Right ventricle myocardium inferior (tissue), 1 donor: ENCODE results near the gene SLC25A5. TPM values are rescaled to one million over a fixed set of nuclear protein-coding genes. Genes with fewer than 3 reads are reported as not detected.
"Not testable (repeated sequence)": the region's sequence is repeated elsewhere in the genome, so short reads cannot be mapped to it uniquely, and the experiment has no call there.

Experiments
- ATAC-seq: fragments of 200-7000 bp; cut with Tn5 transposase; one replicate; pipeline ENCODE4 v1.9.1; 2020; ENCODE audit warnings: mild to moderate bottlenecking, moderate library complexity
- DNase-seq: peaks from one replicate; pipeline ENCODE4 v3.0.0; 2021; ENCODE audit errors: missing footprints
- intact Hi-C: fragments of 100-400 bp; cut with DNase I; formaldehyde crosslinking; loops from one replicate; pipeline ENCODE4 v1.11.0; 2022
- total RNA-seq: library from RNA; stranded (reverse); fragmentation: NEBNext Ultra II Directional; extraction: Animal tissue kit (Norgen Biotek cat#: 25700); gene quantifications from one replicate; pipeline ENCODE4 v1.2.1, GENCODE V29; 2021
- donor health status: DM: no; HTN: yes; CAD: no; lungs with severe emphysema.

The SLC25A5 gene
- total RNA-seq, 1 donor from 2014 or later: 168 TPM

DNA sequence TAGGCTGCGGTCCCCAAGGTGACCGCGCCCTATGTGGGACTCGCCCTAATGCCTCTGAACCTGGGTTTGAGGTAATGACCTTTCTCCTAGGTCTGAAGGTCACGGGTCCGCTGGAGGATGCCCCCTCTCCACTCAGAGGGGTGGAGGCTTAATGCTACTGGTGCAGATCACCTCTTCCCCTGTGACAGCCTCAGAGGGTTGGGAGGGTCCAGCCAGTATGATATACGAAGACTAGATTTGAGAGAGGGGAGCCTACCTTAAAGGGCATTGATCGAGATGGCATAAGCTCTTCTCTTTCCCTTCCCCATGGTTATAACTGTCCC lies 1.0 kb downstream of the SLC25A5 start:
- intact Hi-C loops: loop anchor here (5.0 kb wide), 3 partner anchors 42 to 232 kb away; partner anchors contain the start of gene PGRMC1
- DNase-seq: no peak
- ATAC-seq: no peak

DNA sequence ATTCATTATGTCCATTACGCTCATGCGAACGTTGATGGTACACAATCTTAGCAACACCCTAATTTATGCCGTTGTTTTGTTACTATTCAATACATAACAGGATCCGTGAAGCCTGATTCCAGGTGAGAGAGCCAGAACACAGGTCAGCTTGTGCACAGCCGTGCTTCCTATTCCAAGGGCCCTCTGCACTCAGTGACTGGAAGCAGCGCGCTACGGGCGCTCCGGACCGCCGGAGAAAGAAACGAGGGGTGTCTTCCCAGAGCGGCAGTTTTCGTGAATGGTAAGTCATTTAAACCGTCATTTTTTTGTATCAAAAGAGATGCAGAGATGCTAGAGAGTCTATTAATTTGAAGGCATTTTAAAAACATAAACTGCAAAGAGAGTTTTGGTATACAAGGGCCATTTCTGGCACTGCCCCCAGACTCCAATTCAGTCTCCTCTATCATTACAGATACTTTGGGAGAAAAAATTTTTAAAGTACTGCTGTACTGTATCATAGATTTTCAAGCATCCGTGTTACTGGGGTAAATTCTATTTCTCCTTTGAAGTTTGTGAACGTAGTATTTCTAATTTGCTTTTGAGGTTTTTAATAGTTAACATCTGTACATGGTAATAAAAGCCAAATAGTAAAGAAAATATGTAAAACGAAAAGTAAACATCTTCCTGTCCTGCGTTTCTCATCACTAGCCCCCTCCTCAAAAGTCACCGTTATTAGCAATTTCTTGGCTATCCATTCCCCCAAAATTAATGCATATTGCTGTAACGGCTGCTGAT lies 6.6 kb downstream of the SLC25A5 start:
- no peak for ATAC-seq
- intact Hi-C loops: no loop called here
- DNase-seq: no peak

- DNase-seq: no peak
- no peak for ATAC-seq
- intact Hi-C loops: no loop called here
These were observed 7.3 kb downstream of the SLC25A5 start for GRCh38 chrX:119475389-119476101.

- DNase-seq (no peak), ATAC-seq (peak; percentile 50)
- intact Hi-C loops: no loop called here
These were observed 9.6 kb downstream of the SLC25A5 start for GRCh38 chrX:119477812-119478232.

- ATAC-seq (no peak), DNase-seq (no peak)
- intact Hi-C loops: no loop called here
These were observed 10.3 kb downstream of the SLC25A5 start for GRCh38 chrX:119478504-119478903.

- no peak for ATAC-seq
- no peak for DNase-seq
- intact Hi-C loops: no loop called here
These were observed 11.6 kb downstream of the SLC25A5 start for GRCh38 chrX:119479845-119480244.

DNA sequence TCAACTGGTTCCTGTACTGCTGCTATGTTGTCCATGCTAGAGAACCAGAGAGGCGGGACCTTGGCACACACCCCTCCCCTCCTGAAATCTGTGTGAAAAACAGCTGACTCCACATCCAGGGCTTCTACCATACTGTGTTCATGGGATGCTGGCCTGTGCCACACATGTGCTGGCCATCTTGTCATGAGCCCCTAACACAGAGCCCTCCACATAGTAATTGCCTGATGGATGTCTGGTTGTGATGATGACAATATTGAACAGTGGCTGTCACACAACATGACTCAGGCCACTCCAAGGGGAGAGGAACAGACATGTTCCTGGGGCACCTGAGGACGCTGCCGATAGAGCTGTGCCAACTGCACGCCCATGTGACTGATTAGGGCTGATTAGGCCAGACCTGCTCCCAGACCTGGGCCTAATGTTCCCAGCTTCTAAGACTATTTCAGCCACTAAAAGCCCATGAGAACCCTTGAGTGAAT lies 13.1 kb downstream of the SLC25A5 start:
- intact Hi-C loops: no loop called here
- peak; percentile 74 for ATAC-seq
- DNase-seq: peak; percentile 42

- ATAC-seq (peak; percentile 4), DNase-seq (no peak)
- intact Hi-C loops: no loop called here
These were observed 13.8 kb downstream of the SLC25A5 start for GRCh38 chrX:119482041-119482440.

DNA sequence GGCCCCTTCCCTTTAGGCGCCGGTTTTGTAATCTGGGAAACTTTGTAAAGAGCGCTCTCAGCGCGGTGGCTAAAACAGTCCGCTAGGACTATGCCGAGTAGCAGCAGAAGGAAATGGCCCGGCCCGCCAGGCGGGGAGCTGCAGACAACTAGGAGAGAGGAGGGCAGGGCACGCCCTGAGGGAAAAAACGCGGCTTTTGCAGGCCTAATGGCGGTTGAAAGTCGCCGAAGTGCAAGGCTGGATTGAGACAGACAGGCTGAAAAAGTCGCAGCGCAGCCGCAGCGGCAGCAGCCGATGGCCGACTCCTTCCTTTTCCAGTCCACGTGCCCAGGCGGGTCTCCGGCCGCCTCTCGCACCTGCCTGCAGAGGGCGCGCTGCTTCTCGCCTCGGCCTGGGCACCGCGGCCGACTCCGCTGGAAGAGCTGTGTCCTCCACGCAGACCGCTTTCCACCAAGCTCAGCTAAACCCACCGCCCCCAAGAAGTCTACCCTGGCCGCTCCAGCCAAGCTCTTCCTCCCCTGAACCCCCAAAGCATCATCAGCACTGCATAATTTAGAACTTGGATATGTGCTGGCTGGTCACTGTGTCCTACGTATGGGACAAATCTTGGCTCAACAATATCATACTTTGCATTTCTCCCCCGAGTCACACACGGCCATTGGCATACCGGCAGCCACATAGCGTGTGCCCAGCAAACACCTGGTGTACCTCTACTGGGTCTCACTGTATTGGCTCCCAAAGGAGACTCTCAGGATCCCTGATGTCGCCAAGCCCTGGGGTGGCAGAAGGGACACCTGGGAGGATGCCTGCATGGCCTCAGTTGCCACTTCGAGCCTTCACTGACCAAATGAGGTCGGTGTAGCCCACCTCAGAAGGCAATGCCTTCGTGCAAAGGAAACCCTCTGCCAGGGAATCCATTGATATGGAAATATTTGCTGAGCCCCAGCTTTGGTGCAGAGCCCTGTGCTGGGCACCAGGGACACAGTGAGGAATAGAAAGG lies 14.5 kb downstream of the SLC25A5 start:
- intact Hi-C loops: no loop called here
- ATAC-seq: peak; percentile 78
- peak; percentile 85 for DNase-seq

DNA sequence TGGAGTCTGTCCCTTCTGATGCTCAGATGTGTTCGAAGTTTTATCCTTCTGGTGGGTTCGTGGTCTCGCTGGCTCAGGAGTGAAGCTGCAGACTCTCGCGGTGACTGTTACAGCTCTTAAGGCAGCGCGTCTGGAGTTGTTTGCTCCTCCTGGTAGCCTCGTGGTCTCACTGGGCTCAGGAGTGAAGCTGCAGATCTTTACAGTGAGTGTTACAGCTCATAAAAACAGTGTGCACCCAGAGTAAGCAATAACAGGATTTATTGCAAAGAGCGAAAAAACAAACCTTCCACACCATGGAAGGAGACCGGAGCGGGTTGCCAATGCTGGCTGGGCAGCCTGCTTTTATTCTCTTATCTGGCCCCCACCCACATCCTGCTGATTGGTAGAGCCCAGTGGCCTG lies 18.5 kb downstream of the SLC25A5 start:
- ATAC-seq: no peak
- no peak for DNase-seq
- intact Hi-C loops: no loop called here

DNA sequence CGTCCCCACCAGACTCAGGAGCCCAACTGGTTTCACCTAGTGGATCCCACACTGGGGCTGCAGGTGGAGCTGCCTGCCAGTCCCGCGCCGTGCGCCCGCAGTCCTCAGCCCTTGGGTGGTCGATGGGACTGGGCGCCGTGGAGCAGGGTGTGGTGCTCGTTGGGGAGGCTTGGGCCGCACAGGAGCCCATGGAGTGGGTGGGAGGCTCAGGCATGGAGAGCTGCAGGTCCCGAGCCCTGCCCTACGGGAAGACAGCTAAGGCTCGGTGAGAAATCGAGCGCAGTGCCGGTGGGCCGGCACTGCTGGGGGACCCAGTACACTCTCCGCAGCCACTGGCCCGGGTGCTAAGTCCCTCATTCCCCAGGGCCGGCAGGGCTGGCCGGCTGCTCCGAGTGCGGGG lies 19.5 kb downstream of the SLC25A5 start:
- intact Hi-C loops: loop anchor here (2.0 kb wide), 1 partner anchor 25 kb away; no protein-coding TSS in a partner anchor
- ATAC-seq, DNase-seq: not testable (repeated sequence)

- peak; percentile 35 for DNase-seq
- intact Hi-C loops: loop anchor here (2.0 kb wide), 1 partner anchor 24 kb away; no protein-coding TSS in a partner anchor
- no peak for ATAC-seq
These were observed 20.5 kb downstream of the SLC25A5 start for GRCh38 chrX:119488749-119489148.

DNA sequence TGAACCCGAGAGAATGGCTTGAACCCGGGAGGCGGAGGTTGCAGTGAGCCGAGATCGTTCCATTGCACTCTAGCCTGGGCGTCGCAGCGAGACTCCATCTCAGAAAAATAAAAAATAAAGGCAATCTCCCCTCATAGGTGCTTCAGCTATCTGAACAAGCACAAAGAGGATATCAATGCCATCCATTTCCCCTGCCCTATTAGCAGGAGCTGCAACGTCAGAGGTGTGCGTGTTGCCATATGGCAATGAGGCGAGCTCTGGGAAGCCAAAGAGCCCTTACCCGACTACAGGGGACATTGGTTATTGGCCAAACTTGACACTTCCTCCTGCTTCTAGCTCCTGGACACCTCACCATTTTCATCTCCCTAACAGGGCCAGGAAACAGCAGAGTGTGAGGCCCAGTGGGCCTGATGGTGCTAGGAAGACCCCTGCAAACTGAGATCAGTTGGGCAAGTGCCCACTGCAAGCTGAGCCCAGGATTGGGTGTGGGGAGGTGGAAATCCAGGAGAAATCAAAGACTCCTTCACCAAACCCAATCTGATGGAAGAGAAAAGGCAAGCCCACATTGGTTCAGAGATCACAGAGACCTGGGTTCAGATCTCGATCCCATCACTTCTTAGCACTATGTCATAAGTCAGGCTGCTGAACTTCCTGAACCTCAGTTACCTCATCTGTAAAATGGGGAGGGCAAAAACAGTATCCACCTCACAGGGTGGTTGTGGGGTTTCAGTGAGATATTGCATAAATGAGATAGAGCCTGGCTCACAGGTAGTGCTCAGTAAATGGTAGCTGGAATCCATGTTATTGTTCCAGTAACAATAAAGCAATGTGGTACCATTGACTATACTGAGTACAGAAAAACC lies 21.2 kb downstream of the SLC25A5 start:
- DNase-seq: no peak
- intact Hi-C loops: loop anchor here (2.0 kb wide), 1 partner anchor 23 kb away; no protein-coding TSS in a partner anchor
- no peak for ATAC-seq

DNA sequence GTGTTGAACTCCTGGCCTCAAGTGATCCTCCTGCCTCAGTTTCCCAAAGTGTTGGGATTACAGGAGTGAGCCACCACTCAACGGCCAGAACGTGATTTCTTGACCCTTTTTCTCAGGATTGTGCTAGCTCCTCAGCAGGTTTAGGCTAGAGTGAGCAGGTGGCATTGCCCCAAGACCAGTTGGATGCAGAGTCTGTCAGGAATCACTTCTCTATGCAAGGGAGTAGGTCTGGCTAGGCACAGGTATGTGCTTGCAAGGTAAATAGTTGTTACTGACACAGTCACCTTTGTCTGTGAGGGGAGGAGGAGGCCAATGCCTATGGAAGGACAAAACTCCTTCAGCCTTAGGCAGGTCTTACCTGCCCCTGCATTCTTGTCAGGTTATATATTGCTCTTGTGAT lies 24.2 kb downstream of the SLC25A5 start:
- ATAC-seq (no peak), DNase-seq (no peak)
- intact Hi-C loops: no loop called here

DNA sequence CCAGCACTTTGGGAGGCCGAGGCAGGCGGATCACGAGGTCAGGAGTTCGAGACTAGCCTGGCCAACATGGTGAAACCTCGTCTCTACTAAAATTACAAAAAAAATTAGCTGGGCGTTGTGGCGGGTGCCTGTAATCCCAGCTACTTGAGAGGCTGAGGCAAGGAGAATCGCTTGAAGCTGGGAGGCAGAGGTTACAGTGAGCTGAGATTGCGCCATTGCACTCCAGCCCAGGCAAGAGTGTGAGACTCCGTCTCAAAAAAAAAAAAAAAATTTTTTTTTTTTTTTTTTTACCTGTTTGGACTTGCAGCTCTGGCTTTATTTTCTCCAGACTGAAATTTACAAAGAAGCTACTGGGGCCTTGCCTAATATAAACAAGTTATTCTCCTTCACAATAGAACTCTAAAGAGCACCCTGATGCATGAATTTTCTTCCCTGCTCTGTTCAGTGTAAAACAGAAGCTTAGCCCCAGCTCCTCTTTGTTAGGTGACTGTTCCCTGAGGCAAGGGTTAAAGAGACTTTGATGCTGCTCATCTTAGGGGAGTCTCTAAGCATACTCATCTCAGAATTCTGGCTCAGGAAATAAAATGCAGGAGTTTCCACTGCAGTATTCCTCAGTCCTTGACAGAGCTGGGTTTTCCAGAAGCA lies 25.7 kb downstream of the SLC25A5 start:
- intact Hi-C loops, DNase-seq, ATAC-seq: not testable (repeated sequence)

- ATAC-seq (no peak), DNase-seq (no peak)
- intact Hi-C loops: no loop called here
These were observed 27.8 kb downstream of the SLC25A5 start for GRCh38 chrX:119495734-119496726.
